ENCODE data around the gene FMR1. TPM values are rescaled to one million over a fixed set of nuclear protein-coding genes. Genes with fewer than 3 reads are reported as not detected.

FMR1 gene
- total RNA-seq, 1 experiment from 2014 or later: 44.6 TPM

GRCh38 chrX:147920161-147920666, 8.5 kb downstream of the FMR1 start:
- no peaks in the 10 kb centered on the region for H3K27me3 ChIP-seq (ENCODE audit: insufficient read depth, low read length)
- H2BK12ac ChIP-seq (ENCODE audit: insufficient read length, low read depth, low read length): no peak overlapping the region
- H3K4me1 Mint-ChIP-seq: peaks cover 33 to 38% of the 10 kb centered on the region in 2 experiments
- H4K20me1 ChIP-seq (ENCODE audit: control insufficient read depth, insufficient read depth, insufficient read length): no peaks in the 10 kb centered on the region
- WGBS (ENCODE audit: extremely low coverage, insufficient read length, low lambda C conversion rate): no CpG with 5 or more reads among the region's 3 CpGs
- no peaks in the 10 kb centered on the region for H3K79me1 ChIP-seq (ENCODE audit: insufficient read depth, low read depth, low read length, poor library complexity, severe bottlenecking)
- H3K27ac Mint-ChIP-seq: no peak overlapping the region; a peak in 1 of 7 replicates
- no peak overlapping the region for H2BK120ac ChIP-seq (ENCODE audit: low read depth, low read length, poor library complexity, severe bottlenecking)
- no peak for DNase-seq
- no peak overlapping the region for H3K27ac ChIP-seq (ENCODE audit: insufficient read length, low read depth, low read length)
- H2BK5ac ChIP-seq (ENCODE audit: insufficient read length, low read length): no peak overlapping the region
- no peak overlapping the region for H3K23ac ChIP-seq (ENCODE audit: insufficient read length, low read depth, low read length)
- H3K9me3 Mint-ChIP-seq: peaks cover 48 to 52% of the 10 kb centered on the region in 2 experiments
- no peak overlapping the region for H2AK5ac ChIP-seq (ENCODE audit: insufficient read length, low read length)
- H3T11ph ChIP-seq (ENCODE audit: low read length): no peak overlapping the region
- no peak overlapping the region for H3K4ac ChIP-seq (ENCODE audit: low read depth, low read length)
- no peak overlapping the region for H2AFZ ChIP-seq (ENCODE audit: low read length)
- H4K91ac ChIP-seq (ENCODE audit: insufficient read length, low read depth, low read length): no peak overlapping the region
- H3K9me3 ChIP-seq (ENCODE audit: control insufficient read depth, low read depth, low read length): peaks cover 18% of the 10 kb centered on the region
- no peak overlapping the region for H4K8ac ChIP-seq (replicated peaks; ENCODE audit: insufficient read length, low read depth, low read length)
- TF ChIP-seq CTCF (conservative IDR thresholded peaks at IDR 0.05): no peak
- no peak overlapping the region for H2BK15ac ChIP-seq (ENCODE audit: low read depth, low read length)
- H3K4me1 ChIP-seq (ENCODE audit: insufficient read depth, low read length): peaks cover 6% of the 10 kb centered on the region; the same call in 1 of the 2 replicates
- H3K56ac ChIP-seq (ENCODE audit: insufficient read length, low read depth, low read length): no peak overlapping the region
- H3K27me3 Mint-ChIP-seq (ENCODE audit: low read depth): no peaks in the 10 kb centered on the region
- no peak overlapping the region for H3K14ac ChIP-seq (ENCODE audit: insufficient read depth, low read length)
- no peak overlapping the region for H2BK20ac ChIP-seq (ENCODE audit: low read depth, low read length, poor library complexity, severe bottlenecking)
- peaks cover 5% of the 10 kb centered on the region; the same call in 1 of the 2 replicates for H3K79me2 ChIP-seq (ENCODE audit: insufficient read depth, low read length)
- no peak overlapping the region for H3K9ac ChIP-seq (ENCODE audit: extremely low read depth, insufficient read length, low read length)
- H3K4me3 Mint-ChIP-seq: no peak overlapping the region
- H3K4me2 ChIP-seq (ENCODE audit: insufficient read depth, insufficient read length, low read length): no peak overlapping the region
- H3K23me2 ChIP-seq (ENCODE audit: insufficient read length, low read depth, low read length, poor library complexity, severe bottlenecking): no peaks in the 10 kb centered on the region
- H3K18ac ChIP-seq (ENCODE audit: insufficient read length, low read depth, low read length): no peak overlapping the region
- no peak overlapping the region for H4K5ac ChIP-seq (ENCODE audit: insufficient read length, low read depth, low read length)
- peaks cover 2 to 6% (median 4%) of the 10 kb centered on the region in 3 experiments; a peak in 4 of 7 replicates for H3K36me3 Mint-ChIP-seq (ENCODE audit: insufficient read depth in 1 of 3, low read depth in 3 of 3)
